ENCODE measurements around the gene ARHGAP4.
A peak's percentile ranks its signal among the peaks of the same experiment; 100 is the strongest.

The ARHGAP4 gene

DNA sequence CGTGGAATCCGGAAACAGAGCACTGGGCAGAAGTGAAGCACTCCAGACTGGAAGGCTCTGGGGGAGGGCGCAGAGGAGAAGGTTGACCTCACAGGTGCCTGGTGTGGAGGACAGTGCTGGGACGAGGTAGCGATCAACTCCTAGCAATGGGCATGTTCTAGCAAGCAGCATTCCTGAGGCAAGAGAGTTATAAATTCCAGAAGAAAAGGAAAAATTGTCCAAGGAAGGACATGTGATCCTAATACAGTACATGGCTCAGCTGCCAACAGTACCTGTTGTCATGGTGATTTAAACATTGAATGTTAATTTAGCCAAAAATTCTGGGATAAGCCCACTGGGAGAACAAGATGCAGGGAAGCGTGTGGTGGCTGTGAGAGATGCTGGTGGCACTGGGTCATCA lies 8.2 kb downstream of the ARHGAP4 start:
- H3K27me3 Mint-ChIP-seq (ENCODE audit: low read depth), result no peaks in the 10 kb centered on the region
- peaks cover 9% of the 10 kb centered on the region for H3K4me1 Mint-ChIP-seq (ENCODE audit: low read depth)
- no peak overlapping the region for H3K4me3 Mint-ChIP-seq
- H3K27ac Mint-ChIP-seq, result no peak overlapping the region
- peaks cover 26% of the 10 kb centered on the region for H3K36me3 Mint-ChIP-seq (ENCODE audit: low read depth)
- no peaks in the 10 kb centered on the region for H3K9me3 Mint-ChIP-seq

DNA sequence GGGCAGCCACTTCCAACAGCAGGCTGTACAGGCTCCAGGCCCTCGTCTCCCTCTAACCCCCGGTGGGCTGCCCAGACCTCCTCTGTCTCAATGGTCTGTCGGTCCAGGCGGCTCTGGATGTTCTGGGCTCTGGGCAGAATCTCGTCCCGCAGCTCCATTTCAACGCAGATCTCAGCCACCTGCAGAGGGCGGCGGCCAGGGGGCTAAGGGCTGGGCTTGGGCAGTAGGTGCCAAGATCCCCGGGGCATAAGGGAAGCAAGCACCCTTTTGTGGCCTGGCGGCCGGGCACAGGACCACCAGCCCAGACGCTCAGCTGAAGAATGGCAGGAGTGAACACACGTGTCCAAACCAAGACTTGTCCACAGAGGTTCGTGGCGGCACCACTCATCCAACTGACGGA lies 12.4 kb downstream of the ARHGAP4 start:
- peaks cover 18% of the 10 kb centered on the region for H3K36me3 Mint-ChIP-seq (ENCODE audit: low read depth)
- no peaks in the 10 kb centered on the region for H3K27me3 Mint-ChIP-seq (ENCODE audit: low read depth)
- H3K4me3 Mint-ChIP-seq, result no peak overlapping the region
- no peak overlapping the region for H3K27ac Mint-ChIP-seq
- H3K9me3 Mint-ChIP-seq, result no peaks in the 10 kb centered on the region
- H3K4me1 Mint-ChIP-seq (ENCODE audit: low read depth), result peaks cover 6% of the 10 kb centered on the region

DNA sequence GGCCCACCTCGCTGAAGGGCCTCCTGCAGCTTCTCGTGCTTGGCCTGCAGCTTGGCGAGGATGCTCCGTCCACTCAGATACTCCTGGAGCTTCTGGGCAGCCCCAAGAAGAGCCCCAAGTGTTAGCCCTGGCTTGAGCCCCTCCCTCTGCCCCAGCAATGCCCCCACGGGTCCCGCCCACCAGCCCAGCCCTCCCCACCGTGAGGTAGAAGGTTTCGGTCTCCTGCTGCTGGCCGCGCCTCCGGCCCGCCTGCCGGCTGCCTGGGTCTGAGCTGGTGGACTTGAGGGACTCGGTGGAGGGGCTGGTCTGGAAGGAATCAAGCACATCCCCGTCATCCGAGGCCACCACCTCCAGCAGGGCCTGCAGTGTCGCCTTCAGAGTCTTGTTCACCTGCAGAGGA lies 12.9 kb downstream of the ARHGAP4 start:
- Mint-ChIP-seq H3K36me3 (ENCODE audit: low read depth) (peaks cover 20% of the 10 kb centered on the region), H3K27ac (no peak overlapping the region), H3K9me3 (no peaks in the 10 kb centered on the region), H3K4me3 (no peak overlapping the region), H3K27me3 (ENCODE audit: low read depth) (no peaks in the 10 kb centered on the region), H3K4me1 (ENCODE audit: low read depth) (peaks cover 6% of the 10 kb centered on the region)

DNA sequence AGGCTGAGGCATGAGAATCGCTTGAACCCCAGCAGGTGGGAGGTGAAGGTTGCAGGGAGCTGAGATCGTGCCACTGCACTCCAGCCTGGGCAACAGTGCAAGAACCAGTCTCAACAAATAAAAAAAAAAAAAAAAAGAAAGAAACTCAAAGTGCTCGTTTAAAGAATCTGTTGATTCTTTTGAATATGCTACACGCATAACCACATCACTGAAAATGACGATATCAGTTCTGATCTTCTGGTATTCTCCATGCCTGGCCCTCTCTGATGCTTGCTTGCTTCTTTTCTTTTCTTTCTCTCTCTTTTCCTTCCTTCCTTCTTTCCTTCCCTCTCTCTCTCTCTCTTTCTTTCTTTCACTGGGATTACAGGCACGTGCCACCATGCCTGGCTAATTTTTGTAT lies 14.3 kb downstream of the ARHGAP4 start:
- Mint-ChIP-seq H3K9me3 (no peaks in the 10 kb centered on the region), H3K4me3 (no peak overlapping the region), H3K27me3 (ENCODE audit: low read depth) (no peaks in the 10 kb centered on the region), H3K4me1 (ENCODE audit: low read depth) (peaks cover 6% of the 10 kb centered on the region), H3K36me3 (ENCODE audit: low read depth) (peaks cover 15% of the 10 kb centered on the region), H3K27ac (peak overlapping the region; percentile 55)

DNA sequence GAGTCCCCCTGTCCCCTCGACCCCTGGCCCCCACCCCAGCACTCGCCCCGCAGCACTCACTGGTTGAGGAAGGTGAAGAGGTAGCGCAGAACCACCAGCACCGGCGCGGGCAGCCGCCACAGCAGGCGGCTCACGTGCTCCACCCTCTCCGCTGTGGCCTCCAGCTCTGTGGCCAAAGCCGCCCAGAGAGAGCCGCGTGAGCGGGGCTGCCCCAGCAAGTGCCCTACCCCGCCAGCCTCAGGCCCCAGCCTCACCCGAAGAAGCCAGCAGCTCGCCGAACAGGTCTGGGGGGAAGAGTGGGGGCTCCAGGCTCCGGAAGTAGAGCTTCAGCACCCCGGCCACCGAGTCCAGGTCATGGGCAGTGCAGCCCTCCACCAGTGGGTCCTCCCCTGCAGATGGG lies 15.6 kb downstream of the ARHGAP4 start:
- no peak overlapping the region for H3K27ac Mint-ChIP-seq
- no peaks in the 10 kb centered on the region for H3K9me3 Mint-ChIP-seq
- peaks cover 9% of the 10 kb centered on the region for H3K36me3 Mint-ChIP-seq (ENCODE audit: low read depth)
- H3K4me1 Mint-ChIP-seq (ENCODE audit: low read depth), result peaks cover 6% of the 10 kb centered on the region
- no peak overlapping the region for H3K4me3 Mint-ChIP-seq
- H3K27me3 Mint-ChIP-seq (ENCODE audit: low read depth), result no peaks in the 10 kb centered on the region

DNA sequence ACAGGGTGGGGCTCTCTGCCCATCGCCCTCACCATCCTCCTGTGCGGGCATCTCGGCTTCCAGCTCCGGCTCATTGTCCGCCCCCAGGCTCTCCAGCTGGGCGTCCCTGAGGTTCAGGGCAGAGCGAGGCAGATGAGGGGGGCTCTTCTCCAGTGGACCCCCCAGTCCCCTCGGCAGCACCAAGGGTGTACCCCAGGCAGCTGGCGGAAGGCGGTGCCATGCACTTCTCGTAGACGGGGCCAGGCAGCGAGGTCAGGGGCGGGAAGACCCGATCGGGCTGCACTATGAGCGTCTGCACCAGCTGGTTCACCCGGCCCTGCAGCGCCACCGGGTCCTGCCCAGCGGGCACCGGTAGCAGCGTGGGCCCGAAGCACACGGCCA lies 16.1 kb downstream of the ARHGAP4 start:
- H3K27ac Mint-ChIP-seq, result no peak overlapping the region
- no peaks in the 10 kb centered on the region for H3K9me3 Mint-ChIP-seq
- H3K4me3 Mint-ChIP-seq, result no peak overlapping the region
- H3K4me1 Mint-ChIP-seq (ENCODE audit: low read depth), result peaks cover 6% of the 10 kb centered on the region
- H3K36me3 Mint-ChIP-seq (ENCODE audit: low read depth), result peaks cover 9% of the 10 kb centered on the region
- H3K27me3 Mint-ChIP-seq (ENCODE audit: low read depth), result no peaks in the 10 kb centered on the region

DNA sequence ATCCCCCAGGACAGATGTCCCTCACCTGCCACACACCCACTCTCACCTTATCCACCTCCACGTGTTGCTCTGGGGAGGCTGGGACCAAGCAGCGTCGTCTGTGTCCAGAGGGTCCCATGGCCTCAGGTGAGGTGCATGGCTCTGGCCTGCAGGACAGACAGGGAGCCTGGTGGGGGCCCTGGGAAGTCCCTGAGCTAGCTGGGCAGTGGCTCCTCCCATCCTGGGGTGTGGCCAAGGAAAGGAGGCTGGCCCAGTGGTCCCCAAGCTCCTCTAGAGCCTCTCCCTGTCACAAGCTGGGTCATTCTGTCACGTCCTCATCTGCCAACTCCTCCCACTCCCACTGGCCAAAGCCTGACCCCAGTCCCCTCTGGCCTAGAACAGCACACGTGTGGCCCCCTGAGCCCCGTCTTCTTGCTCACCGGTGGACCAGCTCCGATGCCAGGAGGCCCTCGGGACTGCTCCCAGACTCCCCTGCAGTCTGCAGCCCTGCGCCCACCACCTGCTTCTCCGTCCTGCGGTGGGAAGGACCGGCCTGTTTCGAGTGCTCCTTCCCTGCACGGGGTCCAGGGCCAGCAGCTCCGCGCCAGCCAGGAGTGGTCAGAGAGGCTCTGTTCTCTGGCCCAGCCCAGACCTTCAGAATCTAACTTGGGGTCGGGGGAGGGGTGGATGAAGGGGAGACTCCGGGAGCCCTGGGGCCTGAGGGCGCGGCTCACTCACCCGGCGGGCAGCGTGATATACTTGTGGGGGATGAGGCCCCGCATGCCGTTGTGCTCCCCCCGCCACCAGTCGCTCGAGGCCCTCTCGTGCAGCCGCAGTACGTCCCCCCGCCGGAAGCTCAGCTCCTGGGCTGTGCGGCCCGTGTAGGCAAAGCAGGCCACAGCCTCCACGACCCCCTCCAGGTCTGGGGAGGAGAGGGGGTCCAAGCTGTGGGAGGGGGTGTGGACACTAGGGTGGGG lies 16.8 kb downstream of the ARHGAP4 start:
- H3K4me3 Mint-ChIP-seq, result no peak overlapping the region
- peaks cover 9% of the 10 kb centered on the region for H3K36me3 Mint-ChIP-seq (ENCODE audit: low read depth)
- no peaks in the 10 kb centered on the region for H3K27me3 Mint-ChIP-seq (ENCODE audit: low read depth)
- H3K27ac Mint-ChIP-seq, result no peak overlapping the region
- no peaks in the 10 kb centered on the region for H3K9me3 Mint-ChIP-seq
- peaks cover 8% of the 10 kb centered on the region for H3K4me1 Mint-ChIP-seq (ENCODE audit: low read depth)

DNA sequence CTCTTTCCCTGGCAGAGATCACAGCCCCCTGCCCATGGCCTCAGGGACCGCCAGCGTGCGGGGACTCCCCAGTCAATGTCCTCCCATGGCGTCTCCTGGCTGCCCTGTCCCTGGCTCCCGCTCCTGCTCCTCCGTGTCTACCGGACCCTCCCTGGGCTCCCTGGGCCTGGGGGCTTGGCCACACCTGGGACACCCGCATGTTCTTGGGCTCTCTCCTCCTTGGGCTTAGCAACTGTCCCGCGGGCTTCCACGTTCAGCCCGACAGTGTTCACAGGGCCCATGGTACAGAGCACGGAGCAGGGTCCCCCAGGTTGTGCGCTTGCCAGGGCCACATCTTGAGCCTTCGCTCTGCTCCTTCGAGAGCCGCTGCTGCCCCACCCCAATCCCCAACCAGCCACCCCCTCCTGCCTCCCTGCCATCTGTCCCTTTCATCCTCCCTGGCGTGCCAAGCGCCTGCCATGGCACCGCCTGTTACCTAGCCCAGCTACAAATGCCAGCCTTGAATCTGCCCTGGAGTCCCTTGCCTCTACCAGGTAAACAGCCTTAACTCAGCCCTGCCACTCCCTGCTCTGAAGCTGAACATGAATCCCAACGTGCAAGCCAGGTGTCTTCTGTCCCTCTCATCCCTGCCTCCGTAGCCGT lies 17.7 kb downstream of the ARHGAP4 start:
- Mint-ChIP-seq H3K4me1 (ENCODE audit: low read depth) (peaks cover 14% of the 10 kb centered on the region), H3K27me3 (ENCODE audit: low read depth) (no peaks in the 10 kb centered on the region), H3K27ac (no peak overlapping the region), H3K36me3 (ENCODE audit: low read depth) (peaks cover 9% of the 10 kb centered on the region), H3K4me3 (no peak overlapping the region), H3K9me3 (no peaks in the 10 kb centered on the region)

DNA sequence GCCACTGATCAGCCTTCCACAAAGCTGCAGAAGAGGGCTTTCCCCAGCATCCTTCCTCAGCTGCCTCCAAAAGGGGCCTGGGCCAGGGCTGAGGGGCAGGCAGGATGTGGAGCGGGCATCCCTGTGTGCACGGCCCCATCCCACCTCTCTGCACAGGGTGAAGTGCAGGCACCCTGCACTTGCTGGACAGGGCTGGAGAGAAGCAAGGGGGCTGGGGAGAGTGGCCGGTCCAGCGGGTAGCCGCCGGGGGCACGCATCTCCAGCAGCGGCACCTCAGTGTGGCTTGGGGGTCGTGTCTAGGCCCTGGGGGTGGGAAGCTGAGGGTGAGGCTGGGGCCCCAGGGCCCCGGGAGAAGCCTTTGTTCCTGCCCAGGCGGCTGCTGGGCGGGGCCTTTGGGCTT lies 18.6 kb downstream of the ARHGAP4 start:
- no peaks in the 10 kb centered on the region for H3K9me3 Mint-ChIP-seq
- H3K27ac Mint-ChIP-seq, result no peak overlapping the region
- H3K36me3 Mint-ChIP-seq (ENCODE audit: low read depth), result peaks cover 9% of the 10 kb centered on the region
- H3K27me3 Mint-ChIP-seq (ENCODE audit: low read depth), result no peaks in the 10 kb centered on the region
- H3K4me1 Mint-ChIP-seq (ENCODE audit: low read depth), result peaks cover 18% of the 10 kb centered on the region
- no peak overlapping the region for H3K4me3 Mint-ChIP-seq

DNA sequence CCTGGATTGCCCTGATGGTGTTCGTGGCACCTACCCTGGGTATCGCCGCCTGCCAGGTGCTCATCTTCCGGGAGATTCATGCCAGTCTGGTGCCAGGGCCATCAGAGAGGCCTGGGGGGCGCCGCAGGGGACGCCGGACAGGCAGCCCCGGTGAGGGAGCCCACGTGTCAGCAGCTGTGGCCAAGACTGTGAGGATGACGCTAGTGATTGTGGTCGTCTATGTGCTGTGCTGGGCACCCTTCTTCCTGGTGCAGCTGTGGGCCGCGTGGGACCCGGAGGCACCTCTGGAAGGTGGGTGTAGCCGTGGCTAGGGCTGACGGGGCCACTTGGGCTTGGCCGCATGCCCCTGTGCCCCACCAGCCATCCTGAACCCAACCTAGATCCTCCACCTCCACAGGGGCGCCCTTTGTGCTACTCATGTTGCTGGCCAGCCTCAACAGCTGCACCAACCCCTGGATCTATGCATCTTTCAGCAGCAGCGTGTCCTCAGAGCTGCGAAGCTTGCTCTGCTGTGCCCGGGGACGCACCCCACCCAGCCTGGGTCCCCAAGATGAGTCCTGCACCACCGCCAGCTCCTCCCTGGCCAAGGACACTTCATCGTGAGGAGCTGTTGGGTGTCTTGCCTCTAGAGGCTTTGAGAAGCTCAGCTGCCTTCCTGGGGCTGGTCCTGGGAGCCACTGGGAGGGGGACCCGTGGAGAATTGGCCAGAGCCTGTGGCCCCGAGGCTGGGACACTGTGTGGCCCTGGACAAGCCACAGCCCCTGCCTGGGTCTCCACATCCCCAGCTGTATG lies 19.7 kb downstream of the ARHGAP4 start:
- H3K4me3 Mint-ChIP-seq, result no peak overlapping the region
- H3K36me3 Mint-ChIP-seq (ENCODE audit: low read depth), result peaks cover 5% of the 10 kb centered on the region
- no peaks in the 10 kb centered on the region for H3K9me3 Mint-ChIP-seq
- no peaks in the 10 kb centered on the region for H3K27me3 Mint-ChIP-seq (ENCODE audit: low read depth)
- H3K4me1 Mint-ChIP-seq (ENCODE audit: low read depth), result peaks cover 20% of the 10 kb centered on the region
- H3K27ac Mint-ChIP-seq, result no peak overlapping the region

DNA sequence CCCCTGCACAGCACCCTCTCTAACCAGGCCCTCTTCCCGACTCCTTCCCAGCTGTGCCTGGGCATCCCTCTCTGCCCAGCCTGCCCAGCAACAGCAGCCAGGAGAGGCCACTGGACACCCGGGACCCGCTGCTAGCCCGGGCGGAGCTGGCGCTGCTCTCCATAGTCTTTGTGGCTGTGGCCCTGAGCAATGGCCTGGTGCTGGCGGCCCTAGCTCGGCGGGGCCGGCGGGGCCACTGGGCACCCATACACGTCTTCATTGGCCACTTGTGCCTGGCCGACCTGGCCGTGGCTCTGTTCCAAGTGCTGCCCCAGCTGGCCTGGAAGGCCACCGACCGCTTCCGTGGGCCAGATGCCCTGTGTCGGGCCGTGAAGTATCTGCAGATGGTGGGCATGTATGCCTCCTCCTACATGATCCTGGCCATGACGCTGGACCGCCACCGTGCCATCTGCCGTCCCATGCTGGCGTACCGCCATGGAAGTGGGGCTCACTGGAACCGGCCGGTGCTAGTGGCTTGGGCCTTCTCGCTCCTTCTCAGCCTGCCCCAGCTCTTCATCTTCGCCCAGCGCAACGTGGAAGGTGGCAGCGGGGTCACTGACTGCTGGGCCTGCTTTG lies 20.5 kb downstream of the ARHGAP4 start:
- Mint-ChIP-seq H3K27ac (no peak overlapping the region), H3K4me3 (no peak overlapping the region), H3K27me3 (ENCODE audit: low read depth) (no peaks in the 10 kb centered on the region), H3K9me3 (no peaks in the 10 kb centered on the region), H3K36me3 (ENCODE audit: low read depth) (peaks cover 3% of the 10 kb centered on the region), H3K4me1 (ENCODE audit: low read depth) (peaks cover 26% of the 10 kb centered on the region)

DNA sequence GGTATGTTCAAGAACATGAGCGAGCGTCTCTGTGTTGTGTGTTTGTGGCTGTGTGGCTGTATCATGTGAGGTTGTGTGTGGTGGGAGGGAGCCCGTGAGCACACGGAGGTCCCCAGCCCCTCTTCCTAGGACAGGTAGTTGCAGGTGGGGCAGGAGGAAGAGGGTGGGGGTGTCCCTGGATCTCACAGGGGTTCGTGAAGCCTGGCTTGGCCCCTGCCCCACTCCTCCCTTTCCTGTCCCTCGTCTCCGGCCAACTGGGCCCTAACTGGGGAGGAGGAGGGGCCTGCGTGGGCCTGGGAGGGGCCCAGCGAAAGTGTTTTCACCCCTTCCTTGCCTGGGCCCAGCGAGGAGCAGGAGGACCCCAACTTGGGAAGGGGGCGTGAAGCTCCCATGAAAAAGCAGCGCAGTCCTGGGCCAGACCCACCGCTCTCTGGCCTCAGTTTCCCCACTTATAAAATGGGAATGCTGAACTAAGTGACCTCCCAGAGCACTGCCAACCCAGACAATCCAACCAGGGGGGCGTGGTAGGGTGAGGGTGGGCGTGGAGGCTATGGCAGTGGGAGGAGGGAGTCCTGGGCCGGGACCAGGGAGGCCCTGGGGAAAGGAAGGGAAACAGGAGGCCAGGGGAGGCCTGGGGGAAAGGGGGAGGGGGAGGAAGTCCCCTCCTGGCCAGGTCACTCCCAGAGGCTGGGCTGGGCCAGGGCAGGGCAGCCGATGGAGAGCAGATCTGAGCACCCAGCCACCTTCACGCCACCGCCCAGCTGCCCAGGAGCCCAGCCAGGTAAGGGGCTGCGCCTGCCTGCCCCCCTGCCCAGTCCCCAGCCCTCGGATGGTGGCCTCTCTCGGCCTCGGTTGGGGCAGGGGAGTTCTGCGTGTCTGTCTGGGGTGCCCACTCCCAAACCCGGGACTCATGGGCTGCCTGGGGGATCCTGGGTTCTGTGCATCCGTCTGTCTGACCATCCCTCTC lies 21.8 kb downstream of the ARHGAP4 start, which contains the start of gene AVPR2:
Gene AVPR2 (plus strand): TSS at position 683 of the 967 bp plus-strand sequence. CDS start 473 bp downstream, outside the sequence.
- Mint-ChIP-seq H3K27me3 (ENCODE audit: low read depth) (no peaks in the 10 kb centered on the region), H3K9me3 (no peaks in the 10 kb centered on the region), H3K36me3 (ENCODE audit: low read depth) (peaks cover 3% of the 10 kb centered on the region), H3K27ac (peak within 1 kb of the TSS; percentile 68), H3K4me1 (ENCODE audit: low read depth) (peaks cover 28% of the 10 kb centered on the region), H3K4me3 (peak within 1 kb of the TSS; percentile 44)

DNA sequence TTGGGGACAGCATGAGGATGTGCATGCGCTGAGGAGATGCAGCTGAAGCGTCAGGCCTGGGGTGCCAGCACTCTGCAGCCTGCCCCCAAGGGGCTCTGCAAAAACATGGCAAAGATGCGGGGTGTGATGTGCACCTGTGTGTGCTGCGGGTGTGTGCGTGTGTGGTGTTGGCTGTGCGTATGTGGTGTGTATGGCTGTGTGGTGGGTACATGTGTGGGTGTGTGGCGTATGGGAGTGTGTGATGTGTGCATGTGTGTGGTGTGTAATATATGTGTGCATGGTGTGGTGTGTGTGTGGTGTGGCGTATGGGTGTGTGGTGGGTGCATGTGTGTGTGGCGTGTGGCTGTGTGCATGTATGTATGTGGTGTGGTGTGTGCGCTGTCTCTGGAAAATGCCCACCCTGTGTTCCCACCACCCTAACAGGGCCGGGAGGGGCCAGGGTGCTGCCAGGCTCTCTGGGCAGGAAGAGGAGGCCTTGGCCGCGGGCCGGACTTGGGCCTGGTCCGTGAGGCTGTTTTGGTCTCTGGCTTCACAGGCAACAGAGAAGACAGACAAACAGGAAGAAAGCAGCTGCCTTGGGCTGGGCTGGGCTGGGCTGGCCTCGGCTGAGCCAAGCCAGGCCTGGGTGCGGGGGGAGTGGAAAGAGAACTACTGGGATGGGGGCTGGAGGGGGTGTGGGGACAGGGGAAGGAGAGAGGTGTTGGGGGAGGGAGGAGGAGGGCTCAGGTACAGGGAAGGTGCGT lies 22.7 kb downstream of the ARHGAP4 start:
- Mint-ChIP-seq H3K9me3 (no peaks in the 10 kb centered on the region), H3K27me3 (ENCODE audit: low read depth) (no peaks in the 10 kb centered on the region), H3K27ac (peak overlapping the region; percentile 68), H3K4me1 (ENCODE audit: low read depth) (peaks cover 28% of the 10 kb centered on the region), H3K4me3 (peak overlapping the region; percentile 44), H3K36me3 (ENCODE audit: low read depth) (peaks cover under 1% of the 10 kb centered on the region)
